Tibial artery (tissue), 4 donors: Measurements from ENCODE around the gene ZNHIT2.
A peak's percentile ranks its signal among the peaks of the same experiment; 100 is the strongest.

Experiments
- DNase-seq, 2 donors: peaks; one replicate each; pipeline ENCODE4 v3.0.0-alpha.2; 2019
- H3K27ac ChIP-seq, 2 donors: fragments of 200-600 bp; sonication (generic) in 1 of 2; 1 replicate in 1 of 2; 2 replicates in 1 of 2; pipeline ENCODE4 v1.5.1; 2018 to 2019; ENCODE audit warnings: mild to moderate bottlenecking in 1 of 2
- H3K27me3 ChIP-seq, 2 donors: fragments of 200-600 bp; sonication (generic) in 1 of 2; one replicate each; pipeline versions ENCODE4 v1.5.1 to v1.6.0; 2016 to 2019
- H3K36me3 ChIP-seq, 3 donors: fragments of 200-600 bp; sonication (generic) in 2 of 3; one replicate each; pipeline ENCODE4 v1.5.1; 2016 to 2019; ENCODE audit warnings: mild to moderate bottlenecking in 2 of 3
- H3K4me1 ChIP-seq, 4 donors: fragments of 200-600 bp; sonication (generic) in 2 of 4; 1 replicate in 3 of 4; 2 replicates in 1 of 4; pipeline ENCODE4 v1.5.1; 2016 to 2019
- H3K4me3 ChIP-seq, 2 donors: fragments of 200-600 bp; sonication (generic) in 1 of 2; 1 replicate in 1 of 2; 2 replicates in 1 of 2; pipeline ENCODE4 v1.5.1; 2018 to 2019; ENCODE audit warnings: mild to moderate bottlenecking in 2 of 2
- H3K9me3 ChIP-seq, 3 donors: fragments of 200-600 bp; sonication (generic) in 1 of 3; one replicate each; pipeline ENCODE4 v1.5.1; 2016 to 2019
- CTCF ChIP-seq, 2 experiments: fragments of 200-600 bp in 1 of 2; fragments of 450-650 bp in 1 of 2; IDR thresholded peaks; one replicate each; pipeline ENCODE4 v1.5.1; 2017 to 2019; ENCODE audit warnings: antibody characterized with exemption in 2 of 2, mild to moderate bottlenecking in 1 of 2, moderate library complexity in 1 of 2
- intact Hi-C: fragments of 100-400 bp; cut with DNase I; formaldehyde crosslinking; loops from one replicate; pipeline ENCODE4 v1.15.0; 2023; ENCODE audit warnings: low total_unique reads

ZNHIT2 gene

GRCh38 chr11:65111744-65112545 is 5.6 kb downstream of the ZNHIT2 start, which contains the start of gene TM7SF2:
TM7SF2 (plus strand) TSS chr11:65111872; CDS start chr11:65112016, 144 bp downstream.
- intact Hi-C loops, result loop anchor here (2.0 to 10.0 kb wide), 2 partner anchors 69 to 187 kb away; partner anchors contain the start of genes CAPN1 and PPP2R5B
- peaks cover 10 to 49% (median 47%) of the 10 kb centered on the region in 4 donors for H3K4me1 ChIP-seq

GRCh38 chr11:65111159-65111743 is 6.2 kb downstream of the ZNHIT2 start:
- no peak for DNase-seq
- peak overlapping the region; percentile 49 to 58 for H3K27ac ChIP-seq

More at GRCh38 chr11:65111744-65112545, 5.6 kb downstream of the ZNHIT2 start, which contains the start of gene TM7SF2:
- H3K4me3 ChIP-seq, result peak within 1 kb of the TSS; percentile 44 to 59
- no peaks in the 10 kb centered on the region for H3K27me3 ChIP-seq
- H3K27ac ChIP-seq, result peak within 1 kb of the TSS; percentile 49 to 58
- no peak for TF ChIP-seq CTCF (IDR thresholded peaks at IDR 0.05)
- peaks cover 18 to 47% (median 29%) of the 10 kb centered on the region in 3 donors for H3K36me3 ChIP-seq
- H3K9me3 ChIP-seq, result no peaks in the 10 kb centered on the region
- DNase-seq, result peak; percentile 95 to 96

GRCh38 chr11:65110354-65110861 is 7.1 kb downstream of the ZNHIT2 start:
- intact Hi-C loops, result loop anchor here (2.0 to 10.0 kb wide), 2 partner anchors 70 to 186 kb away; partner anchors contain the start of genes CAPN1 and PPP2R5B
- H3K27ac ChIP-seq, result peak overlapping the region; percentile 49 to 58
- H3K9me3 ChIP-seq, result no peaks in the 10 kb centered on the region
- H3K36me3 ChIP-seq, result peaks cover 18 to 38% (median 35%) of the 10 kb centered on the region in 3 donors
- no peaks in the 10 kb centered on the region for H3K27me3 ChIP-seq
- DNase-seq, result peak; percentile 86 to 93
- peak; percentile 96 to 98 for TF ChIP-seq CTCF (IDR thresholded peaks at IDR 0.05)
- H3K4me1 ChIP-seq, result peaks cover 10 to 34% (median 33%) of the 10 kb centered on the region in 4 donors
- H3K4me3 ChIP-seq, result no peak overlapping the region

More at GRCh38 chr11:65111159-65111743, 6.2 kb downstream of the ZNHIT2 start:
- Histone ChIP-seq H3K4me3 (peak overlapping the region; percentile 44 to 59), H3K9me3 (no peaks in the 10 kb centered on the region), H3K36me3 (peaks cover 18 to 47% (median 30%) of the 10 kb centered on the region in 3 donors), H3K4me1 (peaks cover 10 to 42% (median 40%) of the 10 kb centered on the region in 4 donors), H3K27me3 (no peaks in the 10 kb centered on the region)
- no peak for TF ChIP-seq CTCF (IDR thresholded peaks at IDR 0.05)
- intact Hi-C loops, result loop anchor here (2.0 to 10.0 kb wide), 2 partner anchors 70 to 186 kb away; partner anchors contain the start of genes CAPN1 and PPP2R5B

GRCh38 chr11:65109231-65110198 is 8.0 kb downstream of the ZNHIT2 start:
- peaks cover 10 to 39% (median 33%) of the 10 kb centered on the region in 4 donors for H3K4me1 ChIP-seq
- no peak overlapping the region for H3K4me3 ChIP-seq
- no peaks in the 10 kb centered on the region for H3K27me3 ChIP-seq
- no peak overlapping the region for H3K27ac ChIP-seq
- DNase-seq, result no peak
- intact Hi-C loops, result loop anchor here (2.0 to 10.0 kb wide), 2 partner anchors 71 to 185 kb away; partner anchors contain the start of genes CAPN1 and PPP2R5B
- peaks cover 18 to 40% (median 31%) of the 10 kb centered on the region in 3 donors for H3K36me3 ChIP-seq
- TF ChIP-seq CTCF (IDR thresholded peaks at IDR 0.05), result no peak
- no peaks in the 10 kb centered on the region for H3K9me3 ChIP-seq
